Cardiac fibroblast (primary cell): ENCODE results near the gene KCNQ2.

Experiments
- DNase-seq, 2 donors: peaks; one replicate each; pipeline versions ENCODE4 v3.0.0 to v3.0.0-alpha.2; 2010; ENCODE audit warnings: low read depth in 2 of 2
- H3K4me3 ChIP-seq, 2 donors: replicated peaks in 1 of 2; 1 replicate in 1 of 2; 2 replicates in 1 of 2; pipeline ENCODE4 v1.5.1; 2011; ENCODE audit warnings: low read depth in 2 of 2, low read length in 2 of 2, mild to moderate bottlenecking in 2 of 2, moderate library complexity in 1 of 2
- TF ChIP-seq, protein P1 (sequence below): IDR thresholded peaks from one replicate; pipeline ENCODE4 v1.5.1; 2011; ENCODE audit warnings: low read depth, mild to moderate bottlenecking, low read length, inconsistent platforms

Gene KCNQ2

DNA sequence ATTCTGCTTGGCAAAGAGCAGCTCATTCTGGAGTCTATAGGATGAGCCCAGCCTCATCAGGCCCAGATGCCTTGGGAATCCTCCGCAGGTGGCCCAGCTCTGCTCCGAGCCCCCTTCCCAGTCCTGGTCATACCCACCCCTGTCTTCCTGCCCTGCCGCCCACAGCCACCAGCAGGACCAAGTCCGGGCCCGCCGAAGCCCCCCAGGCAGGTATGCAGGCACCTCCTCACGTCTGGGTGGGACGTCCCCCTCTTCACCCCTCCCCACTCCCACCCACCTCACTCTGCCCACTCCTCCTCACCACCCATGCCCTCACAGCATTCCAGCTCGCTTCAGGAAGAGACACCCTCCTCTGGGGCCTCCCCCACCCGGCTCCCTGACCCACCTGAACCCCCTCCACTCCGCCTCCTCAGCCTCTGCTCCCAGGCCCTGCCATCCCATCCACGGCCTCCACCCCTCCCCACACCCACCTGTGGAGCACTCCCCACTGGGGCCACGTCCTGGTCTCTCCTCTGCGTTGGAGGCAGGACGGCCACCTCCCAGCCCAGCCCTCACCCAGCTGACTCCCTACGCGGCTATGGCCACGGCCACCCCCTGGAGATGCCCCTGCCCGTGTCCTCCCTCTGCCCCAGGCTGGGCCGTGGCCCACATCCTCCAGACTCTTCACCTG lies 43.4 kb downstream of the KCNQ2 start:
- no peak overlapping the region for H3K4me3 ChIP-seq
- TF ChIP-seq, protein P1, sequence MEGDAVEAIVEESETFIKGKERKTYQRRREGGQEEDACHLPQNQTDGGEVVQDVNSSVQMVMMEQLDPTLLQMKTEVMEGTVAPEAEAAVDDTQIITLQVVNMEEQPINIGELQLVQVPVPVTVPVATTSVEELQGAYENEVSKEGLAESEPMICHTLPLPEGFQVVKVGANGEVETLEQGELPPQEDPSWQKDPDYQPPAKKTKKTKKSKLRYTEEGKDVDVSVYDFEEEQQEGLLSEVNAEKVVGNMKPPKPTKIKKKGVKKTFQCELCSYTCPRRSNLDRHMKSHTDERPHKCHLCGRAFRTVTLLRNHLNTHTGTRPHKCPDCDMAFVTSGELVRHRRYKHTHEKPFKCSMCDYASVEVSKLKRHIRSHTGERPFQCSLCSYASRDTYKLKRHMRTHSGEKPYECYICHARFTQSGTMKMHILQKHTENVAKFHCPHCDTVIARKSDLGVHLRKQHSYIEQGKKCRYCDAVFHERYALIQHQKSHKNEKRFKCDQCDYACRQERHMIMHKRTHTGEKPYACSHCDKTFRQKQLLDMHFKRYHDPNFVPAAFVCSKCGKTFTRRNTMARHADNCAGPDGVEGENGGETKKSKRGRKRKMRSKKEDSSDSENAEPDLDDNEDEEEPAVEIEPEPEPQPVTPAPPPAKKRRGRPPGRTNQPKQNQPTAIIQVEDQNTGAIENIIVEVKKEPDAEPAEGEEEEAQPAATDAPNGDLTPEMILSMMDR: no peak
- no peak for DNase-seq

DNA sequence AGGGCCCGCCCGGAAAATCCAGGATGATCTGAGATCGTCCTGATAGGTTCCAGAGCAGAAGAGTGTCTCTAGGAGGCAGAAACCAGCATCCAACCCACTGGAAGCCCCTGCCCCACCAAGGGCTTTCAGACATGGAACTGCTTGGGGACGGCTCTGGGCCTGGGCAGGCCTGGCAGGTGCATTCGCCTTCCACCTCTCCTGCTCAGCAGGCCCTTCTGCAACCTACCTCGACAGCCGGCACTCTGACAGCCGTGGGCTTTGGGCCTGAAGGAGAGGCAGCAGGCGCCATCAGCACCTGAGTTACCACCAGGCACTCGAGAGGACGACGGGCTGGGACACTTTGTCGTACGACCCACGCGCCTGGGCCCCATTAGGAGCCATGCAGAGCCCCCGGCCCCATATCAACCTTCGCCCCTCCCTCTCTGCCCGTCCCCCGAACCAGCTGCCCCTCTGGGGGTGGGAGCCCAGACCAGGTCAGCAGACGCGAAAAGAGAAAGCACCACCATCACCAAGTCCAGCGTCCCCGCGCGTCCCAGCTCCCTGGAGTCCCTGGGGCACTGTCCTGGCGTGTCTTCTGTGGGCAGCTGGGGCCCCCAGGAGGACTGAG lies 44.6 kb downstream of the KCNQ2 start:
- H3K4me3 ChIP-seq: no peak overlapping the region
- DNase-seq: no peak
- TF ChIP-seq, protein P1: no peak

DNA sequence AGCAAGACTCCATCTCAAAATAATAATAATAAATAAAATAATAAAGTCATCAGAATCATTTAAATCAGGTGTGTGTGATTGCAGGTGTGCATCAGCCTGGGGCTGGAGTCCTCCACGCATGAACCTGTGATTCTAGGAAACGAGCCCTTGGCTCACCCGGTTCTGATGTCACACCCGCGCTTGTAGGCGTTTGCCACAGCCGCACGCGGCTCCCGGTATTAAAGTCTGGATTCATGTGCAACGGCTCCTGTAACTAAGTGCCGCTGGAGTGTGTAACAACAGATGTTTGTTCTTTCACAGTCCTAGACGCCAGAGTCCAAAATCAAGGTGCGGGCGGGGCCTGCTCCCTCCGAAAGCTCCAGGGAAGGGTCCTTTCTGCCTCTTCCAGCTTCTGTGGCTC lies 45.2 kb downstream of the KCNQ2 start:
- TF ChIP-seq, protein P1: no peak
- no peak overlapping the region for H3K4me3 ChIP-seq
- no peak for DNase-seq

DNA sequence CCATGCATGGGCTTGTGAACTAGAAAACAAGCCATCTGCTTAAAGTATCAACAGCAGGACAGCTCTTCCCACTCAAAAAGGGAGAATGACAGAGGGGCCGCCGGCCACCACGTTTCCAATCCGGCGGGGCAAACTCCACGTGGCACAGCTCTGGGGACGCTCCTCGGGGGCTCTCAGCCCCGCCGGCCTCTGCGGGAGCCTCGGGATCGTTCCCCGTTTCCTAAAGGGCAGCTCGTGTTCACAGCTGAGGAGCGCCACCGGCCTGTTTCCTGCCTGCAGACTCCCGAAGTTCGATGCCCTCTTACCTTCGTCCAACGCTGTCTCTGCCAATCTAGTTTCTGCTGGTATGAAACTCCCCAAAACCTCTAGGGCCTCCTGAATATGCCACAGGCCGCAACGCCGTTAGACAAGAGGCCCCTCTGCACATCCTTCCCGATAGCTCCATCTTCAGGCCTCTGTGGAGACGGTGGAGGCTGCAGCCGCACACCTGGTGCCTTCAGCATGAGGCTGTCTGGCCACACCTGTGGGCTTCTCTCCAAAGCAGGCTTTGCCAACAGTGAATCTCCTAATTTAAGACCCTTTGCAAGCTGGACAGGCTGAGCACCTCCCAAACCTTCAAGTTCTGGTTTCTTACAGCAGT lies 46.5 kb downstream of the KCNQ2 start:
- no peak overlapping the region for H3K4me3 ChIP-seq
- no peak for DNase-seq
- TF ChIP-seq, protein P1: no peak

DNA sequence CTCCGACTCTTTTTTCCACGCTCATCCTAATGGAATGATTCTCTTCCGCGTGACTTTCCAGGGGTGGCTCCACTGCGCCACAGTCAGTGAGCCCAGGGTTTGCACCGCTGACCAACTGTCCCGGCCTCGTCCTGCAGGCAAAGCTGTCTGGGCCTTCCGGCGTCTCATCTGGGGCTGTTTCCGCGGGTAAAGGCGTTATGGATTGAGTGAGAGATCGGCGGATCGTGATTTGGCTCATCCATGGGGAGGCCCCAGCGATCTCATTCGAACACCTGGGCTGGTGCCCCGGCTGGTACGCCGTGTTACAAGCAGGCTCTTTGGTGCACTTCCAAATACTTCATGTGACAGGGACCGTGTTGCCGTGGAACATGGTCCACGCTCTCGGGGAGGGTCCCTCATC lies 47.8 kb downstream of the KCNQ2 start:
- DNase-seq: no peak
- H3K4me3 ChIP-seq: no peak overlapping the region
- TF ChIP-seq, protein P1: no peak

DNA sequence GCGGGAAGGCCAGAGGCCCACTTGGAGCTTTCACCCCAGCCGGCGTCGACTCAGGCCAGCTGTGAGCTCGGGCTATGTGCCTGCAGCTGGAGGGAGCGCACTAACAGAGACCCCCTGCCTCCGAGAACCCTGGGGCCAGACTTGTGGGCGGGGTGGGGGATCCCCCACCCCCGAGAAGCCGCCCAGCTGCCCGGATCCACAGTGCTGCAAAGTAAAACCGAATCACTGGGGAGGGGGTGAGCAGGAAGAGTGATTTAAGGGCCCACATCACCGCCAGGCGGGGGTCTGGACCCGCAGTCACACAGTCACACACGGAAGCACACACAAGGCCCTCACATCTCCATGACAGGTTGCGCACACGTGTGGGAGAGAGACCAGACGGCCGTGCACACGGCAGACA lies 48.7 kb downstream of the KCNQ2 start:
- DNase-seq: no peak
- H3K4me3 ChIP-seq: no peak overlapping the region
- TF ChIP-seq, protein P1: no peak
